NCI-H1694 (cell line): Measurements from ENCODE around the gene TRAIP.

Source experiments
- DNase-seq: peaks from one replicate; lab custom pipeline; 2025; lab: John Stamatoyannopoulos, UW

The TRAIP gene

GRCh38 chr3:49873623-49874022 lies 17.3 kb upstream of the TRAIP start:
- DNase-seq = no peak

GRCh38 chr3:49872801-49873281 lies 16.5 kb upstream of the TRAIP start:
- no peak for DNase-seq

GRCh38 chr3:49871531-49872153 lies 15.3 kb upstream of the TRAIP start:
- DNase-seq = no peak

- no peak for DNase-seq
Measured at GRCh38 chr3:49869525-49870126, 13.3 kb upstream of the TRAIP start, which contains the start of gene CAMKV. TSS of gene CAMKV (minus strand) at chr3:49869906. CDS start at chr3:49862388, 7,518 bp downstream.

- no peak for DNase-seq
Measured at GRCh38 chr3:49868862-49869466, 12.6 kb upstream of the TRAIP start.

GRCh38 chr3:49867871-49868321 lies 11.5 kb upstream of the TRAIP start:
- no peak for DNase-seq

GRCh38 chr3:49867400-49867799 lies 11.0 kb upstream of the TRAIP start:
- DNase-seq = no peak

- DNase-seq = no peak
Measured at GRCh38 chr3:49865198-49865784, 8.9 kb upstream of the TRAIP start.

- no peak for DNase-seq
Measured at GRCh38 chr3:49864505-49864904, 8.1 kb upstream of the TRAIP start.

- no peak for DNase-seq
Measured at GRCh38 chr3:49859576-49860305, 3.4 kb upstream of the TRAIP start.

GRCh38 chr3:49855662-49856061 lies 702 bp downstream of the TRAIP start:
- DNase-seq = no peak

- no peak for DNase-seq
Measured at GRCh38 chr3:49845694-49846093, 10.7 kb downstream of the TRAIP start.

- DNase-seq = no peak
Measured at GRCh38 chr3:49844464-49845183, 11.7 kb downstream of the TRAIP start.

GRCh38 chr3:49842843-49843517 lies 13.4 kb downstream of the TRAIP start:
- DNase-seq = no peak

- no peak for DNase-seq
Measured at GRCh38 chr3:49841806-49842205, 14.6 kb downstream of the TRAIP start.

- DNase-seq = peak; percentile 3
Measured at GRCh38 chr3:49841126-49841696, 15.2 kb downstream of the TRAIP start.

- DNase-seq = no peak
Measured at GRCh38 chr3:49840388-49840787, 16.0 kb downstream of the TRAIP start.

GRCh38 chr3:49839193-49839809 lies 17.1 kb downstream of the TRAIP start:
- peak; percentile 6 for DNase-seq

- DNase-seq = no peak
Measured at GRCh38 chr3:49831341-49831740, 25.0 kb downstream of the TRAIP start.

GRCh38 chr3:49826016-49826415 lies 30.3 kb downstream of the TRAIP start:
- no peak for DNase-seq
